ENCODE data around the gene WDR20.

- TF ChIP-seq CTCF (IDR thresholded peaks at IDR 0.05; ENCODE audit: low read depth, low read length, poor library complexity, severe bottlenecking): no peak
- TF ChIP-seq EZH2phosphoT487 (IDR thresholded peaks at IDR 0.05; ENCODE audit: borderline replicate concordance, low read length): no peak
Observed at GRCh38 chr14:102202944-102203343, 63.2 kb downstream of the WDR20 start.
